ENCODE results near the gene NCR2. TPM values are rescaled to one million over a fixed set of nuclear protein-coding genes. Genes with fewer than 3 reads are reported as not detected.

The NCR2 gene, protein sequence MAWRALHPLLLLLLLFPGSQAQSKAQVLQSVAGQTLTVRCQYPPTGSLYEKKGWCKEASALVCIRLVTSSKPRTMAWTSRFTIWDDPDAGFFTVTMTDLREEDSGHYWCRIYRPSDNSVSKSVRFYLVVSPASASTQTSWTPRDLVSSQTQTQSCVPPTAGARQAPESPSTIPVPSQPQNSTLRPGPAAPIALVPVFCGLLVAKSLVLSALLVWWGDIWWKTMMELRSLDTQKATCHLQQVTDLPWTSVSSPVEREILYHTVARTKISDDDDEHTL
- not detected for total RNA-seq

GRCh38 chr6:41335296-41335695 is at the start of gene NCR2:
NCR2 (plus strand) TSS chr6:41335608; CDS start chr6:41335877, 269 bp downstream.
- H3K4me3 ChIP-seq = no peak within 1 kb of the TSS
- in situ Hi-C loops (cut with MboI; ENCODE audit: low sequenced_read_pairs in 4 of 4) = no loop called here
- H3K9me3 ChIP-seq = no peaks in the 10 kb centered on the region
- H3K36me3 ChIP-seq = no peaks in the 10 kb centered on the region
- no peaks in the 10 kb centered on the region for H3K27me3 ChIP-seq
- TF ChIP-seq POLR2A (IDR thresholded peaks at IDR 0.05) (no peak), CTCF (IDR thresholded peaks at IDR 0.05 in 4 of 5, conservative IDR thresholded peaks at IDR 0.05 in 1 of 5) (no peak)
- DNase-seq = no peak
- H3K4me1 ChIP-seq = no peaks in the 10 kb centered on the region
- no peak for ATAC-seq
- intact Hi-C loops (cut with DNase I; ENCODE audit: low total_unique reads) = no loop called here
- H3K27ac ChIP-seq = no peak within 1 kb of the TSS

GRCh38 chr6:41286544-41287346 is 48.7 kb upstream of the NCR2 start, which contains the start of gene TREM1:
TREM1 (minus strand) TSS chr6:41286682; CDS start chr6:41286655, 27 bp downstream.
- Histone ChIP-seq H3K36me3 (no peaks in the 10 kb centered on the region), H3K27me3 (no peaks in the 10 kb centered on the region), H3K4me3 (no peak within 1 kb of the TSS), H3K4me1 (no peaks in the 10 kb centered on the region), H3K9me3 (no peaks in the 10 kb centered on the region), H3K27ac (peak within 1 kb of the TSS in 1 of 4 donors; percentile 40)
- peak; percentile 50 to 87 for ATAC-seq
- TF ChIP-seq CTCF (IDR thresholded peaks at IDR 0.05 in 4 of 5, conservative IDR thresholded peaks at IDR 0.05 in 1 of 5) = no peak
- TF ChIP-seq POLR2A (IDR thresholded peaks at IDR 0.05) = no peak
- DNase-seq = peak; percentile 32 to 42
- in situ Hi-C loops (cut with MboI; ENCODE audit: low sequenced_read_pairs in 4 of 4) (no loop called here), intact Hi-C loops (cut with DNase I; ENCODE audit: low total_unique reads) (no loop called here)

DNA sequence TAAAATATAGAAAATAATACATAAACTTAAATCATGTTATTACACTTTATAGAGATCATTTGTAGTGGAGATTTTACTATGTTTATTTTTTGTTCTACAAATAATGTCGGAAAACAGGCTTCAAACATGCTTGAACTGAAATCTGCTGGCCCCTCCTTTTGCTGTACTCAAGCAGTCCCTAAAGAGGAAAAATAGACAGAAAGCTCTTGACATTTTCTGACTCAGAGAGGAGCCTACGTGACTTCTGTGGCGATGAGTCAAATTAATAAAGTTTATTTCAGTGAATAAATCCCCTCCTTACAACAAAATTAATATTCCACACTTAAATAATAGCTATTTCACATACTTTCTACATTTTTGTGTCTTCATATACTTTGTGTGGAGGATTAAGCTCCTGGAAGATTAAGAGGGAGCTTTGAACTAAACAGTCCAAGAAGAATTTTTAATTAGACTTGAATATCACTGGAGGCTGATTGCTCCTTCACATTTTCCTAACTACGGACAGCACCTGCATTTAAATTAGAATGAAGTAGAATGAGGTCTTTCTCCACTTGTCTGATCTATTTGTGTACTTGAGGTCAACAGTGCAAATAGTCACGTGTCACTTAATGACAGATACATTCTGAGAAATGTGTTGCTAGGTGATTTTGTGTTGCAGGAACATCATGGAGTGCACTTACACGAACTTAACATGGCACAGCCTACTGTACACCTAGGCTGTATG is 47.2 kb upstream of the NCR2 start:
- intact Hi-C loops (cut with DNase I; ENCODE audit: low total_unique reads) = no loop called here
- TF ChIP-seq CTCF (IDR thresholded peaks at IDR 0.05 in 4 of 5, conservative IDR thresholded peaks at IDR 0.05 in 1 of 5) = no peak
- TF ChIP-seq POLR2A (IDR thresholded peaks at IDR 0.05) = no peak
- Histone ChIP-seq H3K27me3 (no peaks in the 10 kb centered on the region), H3K27ac (no peak overlapping the region), H3K9me3 (no peaks in the 10 kb centered on the region), H3K4me1 (no peaks in the 10 kb centered on the region), H3K4me3 (no peak overlapping the region), H3K36me3 (no peaks in the 10 kb centered on the region)
- no peak for DNase-seq
- no peak for ATAC-seq
- in situ Hi-C loops (cut with MboI; ENCODE audit: low sequenced_read_pairs in 4 of 4) = no loop called here

DNA sequence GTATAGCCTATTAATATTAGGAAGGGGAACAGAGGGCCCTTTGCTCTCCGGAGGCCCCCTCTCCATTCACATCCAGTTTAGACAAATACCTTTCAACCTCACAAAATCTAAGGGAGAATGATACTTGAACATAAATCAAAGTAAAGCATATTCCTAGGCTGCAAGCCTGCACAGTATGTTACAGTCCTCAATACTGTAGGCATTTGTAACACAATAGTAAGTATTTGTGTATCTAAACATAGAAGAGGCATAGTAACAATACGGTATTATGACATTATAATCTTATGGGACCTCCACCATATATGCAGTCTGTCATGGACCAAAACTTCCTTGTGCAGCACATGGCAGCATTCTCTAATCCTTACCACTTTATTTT is 46.7 kb upstream of the NCR2 start:
- DNase-seq = no peak
- no peaks in the 10 kb centered on the region for H3K36me3 ChIP-seq
- H3K27ac ChIP-seq = no peak overlapping the region
- intact Hi-C loops (cut with DNase I; ENCODE audit: low total_unique reads) = no loop called here
- H3K4me3 ChIP-seq = no peak overlapping the region
- TF ChIP-seq POLR2A (IDR thresholded peaks at IDR 0.05) (no peak), CTCF (IDR thresholded peaks at IDR 0.05 in 4 of 5, conservative IDR thresholded peaks at IDR 0.05 in 1 of 5) (no peak)
- no peaks in the 10 kb centered on the region for H3K9me3 ChIP-seq
- ATAC-seq = no peak
- no peaks in the 10 kb centered on the region for H3K4me1 ChIP-seq
- H3K27me3 ChIP-seq = no peaks in the 10 kb centered on the region
- in situ Hi-C loops (cut with MboI; ENCODE audit: low sequenced_read_pairs in 4 of 4) = no loop called here
